Measurements from ENCODE around the gene CD320. TPM values are rescaled to one million over a fixed set of nuclear protein-coding genes. Genes with fewer than 3 reads are reported as not detected.
"Not testable (repeated sequence)": the region's sequence is repeated elsewhere in the genome, so short reads cannot be mapped to it uniquely, and the experiment has no call there.

Gene CD320
- total and polyA plus RNA-seq, 7 experiments from 2014 or later, result 20.5 to 52.0 (median 31.3) TPM

DNA sequence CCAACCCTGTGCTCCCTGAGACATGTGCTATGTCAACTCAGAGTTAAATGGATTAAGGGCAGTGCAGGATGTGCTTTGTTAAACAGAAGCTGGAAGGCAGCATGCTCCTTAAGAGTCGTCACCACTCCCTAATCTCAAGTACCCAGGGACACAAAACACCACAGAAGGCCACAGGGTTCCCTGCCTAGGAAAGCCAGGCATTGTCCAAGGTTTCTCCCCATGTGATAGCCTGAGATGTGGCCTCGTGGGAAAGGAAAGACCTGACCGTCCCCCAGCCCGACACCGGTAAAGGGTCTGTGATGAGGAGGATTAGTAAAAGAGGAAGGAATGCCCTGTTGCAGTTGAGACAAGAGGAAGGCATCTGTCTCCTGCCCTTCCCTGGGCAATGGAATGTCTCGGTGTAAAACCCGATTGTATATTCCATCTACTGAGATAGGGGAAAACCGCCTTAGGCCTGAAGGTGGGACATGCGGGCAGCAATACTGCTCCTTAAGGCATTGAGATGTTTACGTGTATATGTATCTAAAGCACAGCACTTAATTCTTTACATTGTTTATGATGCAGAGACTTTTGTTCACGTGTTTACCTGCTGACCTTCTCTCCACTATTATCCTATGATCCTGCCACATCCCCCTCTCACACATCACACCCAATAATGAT is 7.0 kb upstream of the CD320 start:
- H3K9me3 Mint-ChIP-seq; H3K4me3 ChIP-seq (ENCODE audit: low read length); ATAC-seq; H3K27ac ChIP-seq (ENCODE audit: low read depth, low read length); CTCF ChIA-PET; H3K9me3 ChIP-seq (ENCODE audit: control insufficient read depth in 2 of 3, low read length in 3 of 3); POLR2A ChIA-PET; H3K4me3 Mint-ChIP-seq; DNase-seq; H3K4me1 ChIP-seq (ENCODE audit: control insufficient read depth in 2 of 2, insufficient read depth in 2 of 2, low read length in 2 of 2); H3K27me3 ChIP-seq (ENCODE audit: control insufficient read depth in 2 of 2, insufficient read depth in 2 of 2, low read length in 2 of 2); H3K27me3 Mint-ChIP-seq; intact Hi-C loops (cut with micrococcal nuclease); H3K27ac Mint-ChIP-seq: not testable (repeated sequence)
- H3K36me3 ChIP-seq (ENCODE audit: control insufficient read depth in 2 of 3, insufficient read depth in 3 of 3, low read length in 3 of 3), result peaks cover 0 to 63% (median 0%) of the 10 kb centered on the region in 3 experiments
- Mint-ChIP-seq H3K36me3 (peaks cover 0 to 14% (median 0%) of the 10 kb centered on the region in 5 donors), H3K4me1 (peaks cover 2 to 17% (median 11%) of the 10 kb centered on the region in 7 donors)

- POLR2A ChIA-PET, result interaction anchor here (4.8 kb wide), 1 partner anchor 10 kb away, joined by 31 read pairs; the partner anchor contains the start of genes NDUFA7 and RPS28
- intact Hi-C loops (cut with micrococcal nuclease), result no loop called here
- peak in 1 of 9 donors; percentile 2 for DNase-seq
These were observed 3.5 kb upstream of the CD320 start for GRCh38 chr19:8311461-8312260.

GRCh38 chr19:8310342-8311055 is 2.3 kb upstream of the CD320 start:
- no peaks in the 10 kb centered on the region for H3K27me3 Mint-ChIP-seq
- ChIA-PET CTCF (interaction anchor here (1.3 kb wide), 1 partner anchor 10 kb away, joined by 3 read pairs; no protein-coding TSS in a partner anchor), POLR2A (interaction anchor here (4.8 kb wide), 1 partner anchor 11 kb away, joined by 31 read pairs; the partner anchor contains the start of genes NDUFA7 and RPS28)
- Histone ChIP-seq H3K27me3 (ENCODE audit: control insufficient read depth in 2 of 2, insufficient read depth in 2 of 2, low read length in 2 of 2) (no peaks in the 10 kb centered on the region), H3K27ac (ENCODE audit: low read depth, low read length) (no peak overlapping the region), H3K4me1 (ENCODE audit: control insufficient read depth in 2 of 2, insufficient read depth in 2 of 2, low read length in 2 of 2) (peaks cover 20 to 22% of the 10 kb centered on the region in 2 donors), H3K36me3 (ENCODE audit: control insufficient read depth in 2 of 3, insufficient read depth in 3 of 3, low read length in 3 of 3) (peaks cover 0 to 56% (median 0%) of the 10 kb centered on the region in 3 experiments), H3K9me3 (ENCODE audit: control insufficient read depth in 2 of 3, low read length in 3 of 3) (no peaks in the 10 kb centered on the region), H3K4me3 (ENCODE audit: low read length) (no peak overlapping the region)
- ATAC-seq (no peak), DNase-seq (no peak)
- H3K36me3 Mint-ChIP-seq, result peaks cover 0 to 15% (median 0%) of the 10 kb centered on the region in 5 donors
- intact Hi-C loops (cut with micrococcal nuclease), result no loop called here
- H3K4me3 Mint-ChIP-seq, result no peak overlapping the region
- H3K9me3 Mint-ChIP-seq, result no peaks in the 10 kb centered on the region
- H3K4me1 Mint-ChIP-seq, result peaks cover 18 to 38% (median 31%) of the 10 kb centered on the region in 7 donors
- no peak overlapping the region for H3K27ac Mint-ChIP-seq

More at GRCh38 chr19:8311461-8312260, 3.5 kb upstream of the CD320 start:
- Mint-ChIP-seq H3K4me1 (peaks cover 16 to 30% (median 24%) of the 10 kb centered on the region in 7 donors), H3K36me3 (peaks cover 0 to 18% (median 0%) of the 10 kb centered on the region in 5 donors), H3K27me3 (no peaks in the 10 kb centered on the region), H3K9me3 (no peaks in the 10 kb centered on the region), H3K4me3 (no peak overlapping the region), H3K27ac (no peak overlapping the region)
- no peaks in the 10 kb centered on the region for H3K9me3 ChIP-seq (ENCODE audit: control insufficient read depth in 2 of 3, low read length in 3 of 3)
- no peak for ATAC-seq
- no peak overlapping the region for H3K27ac ChIP-seq (ENCODE audit: low read depth, low read length)
- H3K4me1 ChIP-seq (ENCODE audit: control insufficient read depth in 2 of 2, insufficient read depth in 2 of 2, low read length in 2 of 2), result peaks cover 16 to 18% of the 10 kb centered on the region in 2 donors
- CTCF ChIA-PET, result interaction anchor here (1.3 kb wide), 1 partner anchor 9 kb away, joined by 3 read pairs; no protein-coding TSS in a partner anchor
- no peaks in the 10 kb centered on the region for H3K27me3 ChIP-seq (ENCODE audit: control insufficient read depth in 2 of 2, insufficient read depth in 2 of 2, low read length in 2 of 2)
- H3K36me3 ChIP-seq (ENCODE audit: control insufficient read depth in 2 of 3, insufficient read depth in 3 of 3, low read length in 3 of 3), result peaks cover 0 to 68% (median 0%) of the 10 kb centered on the region in 3 experiments
- no peak overlapping the region for H3K4me3 ChIP-seq (ENCODE audit: low read length)

DNA sequence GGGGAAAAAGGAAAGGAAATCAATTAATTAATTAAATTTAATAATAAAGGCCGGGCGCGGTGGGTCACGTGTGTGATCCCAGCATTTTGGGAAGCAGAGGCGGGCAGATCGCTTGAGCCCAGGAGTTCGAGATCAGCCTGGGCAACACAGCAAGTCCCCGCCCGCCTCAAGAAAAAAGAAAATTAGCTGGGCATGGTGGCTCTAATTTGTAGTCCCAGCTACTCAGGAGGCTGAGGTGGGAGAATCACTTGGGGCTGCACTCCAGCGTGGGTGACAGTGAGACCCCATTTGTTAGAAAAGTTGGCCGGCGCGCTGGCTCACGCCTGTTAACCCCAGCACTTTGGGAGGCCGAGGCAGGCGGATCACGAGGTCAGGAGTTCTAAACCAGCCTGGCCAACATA is 733 bp upstream of the CD320 start:
- CTCF ChIA-PET, result interaction anchor here (1.1 kb wide), 1 partner anchor 11 kb away, joined by 5 read pairs; no protein-coding TSS in a partner anchor

GRCh38 chr19:8307400-8307964 is 676 bp downstream of the CD320 start:
- H3K4me3 Mint-ChIP-seq, result peak overlapping the region; percentile 90 to 97 (median 92)
- peaks cover 0 to 14% (median 0%) of the 10 kb centered on the region in 5 donors for H3K36me3 Mint-ChIP-seq
- intact Hi-C loops (cut with micrococcal nuclease), result loop anchor here (5.0 to 10.0 kb wide), 4 partner anchors 53 to 1113 kb away; partner anchors contain the start of gene PNPLA6 (in 1 of the 2)
- H3K27ac Mint-ChIP-seq, result peak overlapping the region; percentile 79 to 98 (median 91)
- no peak for ATAC-seq
- no peaks in the 10 kb centered on the region for H3K27me3 Mint-ChIP-seq
- CTCF ChIA-PET, result interaction anchor here (0.5 kb wide), 1 partner anchor 49 kb away, joined by 3 read pairs; no protein-coding TSS in a partner anchor
- peaks cover 18 to 38% (median 35%) of the 10 kb centered on the region in 7 donors for H3K4me1 Mint-ChIP-seq
- no peak for DNase-seq
- POLR2A ChIA-PET, result interaction anchor here (0.9 to 1.4 kb wide), 2 partner anchors 12 to 14 kb away, joined by 3 read pairs; partner anchors contain the start of genes NDUFA7 and RPS28
- H3K9me3 Mint-ChIP-seq, result no peaks in the 10 kb centered on the region
- Histone ChIP-seq H3K27me3 (ENCODE audit: control insufficient read depth in 2 of 2, insufficient read depth in 2 of 2, low read length in 2 of 2) (no peaks in the 10 kb centered on the region), H3K27ac (ENCODE audit: low read depth, low read length) (peak overlapping the region; percentile 89), H3K4me1 (ENCODE audit: control insufficient read depth in 2 of 2, insufficient read depth in 2 of 2, low read length in 2 of 2) (peaks cover 20 to 22% of the 10 kb centered on the region in 2 donors), H3K4me3 (ENCODE audit: low read length) (peak overlapping the region; percentile 83), H3K9me3 (ENCODE audit: control insufficient read depth in 2 of 3, low read length in 3 of 3) (no peaks in the 10 kb centered on the region), H3K36me3 (ENCODE audit: control insufficient read depth in 2 of 3, insufficient read depth in 3 of 3, low read length in 3 of 3) (peaks cover 0 to 47% (median 0%) of the 10 kb centered on the region in 3 experiments)

More for the DNA sequence above, 733 bp upstream of the CD320 start:
- Histone ChIP-seq H3K27me3 (ENCODE audit: control insufficient read depth in 2 of 2, insufficient read depth in 2 of 2, low read length in 2 of 2) (no peaks in the 10 kb centered on the region), H3K4me1 (ENCODE audit: control insufficient read depth in 2 of 2, insufficient read depth in 2 of 2, low read length in 2 of 2) (peaks cover 20 to 22% of the 10 kb centered on the region in 2 donors), H3K36me3 (ENCODE audit: control insufficient read depth in 2 of 3, insufficient read depth in 3 of 3, low read length in 3 of 3) (peaks cover 0 to 50% (median 0%) of the 10 kb centered on the region in 3 experiments), H3K9me3 (ENCODE audit: control insufficient read depth in 2 of 3, low read length in 3 of 3) (no peaks in the 10 kb centered on the region), H3K27ac (ENCODE audit: low read depth, low read length) (peak overlapping the region; percentile 89), H3K4me3 (ENCODE audit: low read length) (peak overlapping the region; percentile 83)
- DNase-seq, result no peak
- POLR2A ChIA-PET, result interaction anchor here (0.9 to 4.8 kb wide), 2 partner anchors 9 to 13 kb away, joined by 3 to 31 read pairs; partner anchors contain the start of genes NDUFA7 and RPS28
- Mint-ChIP-seq H3K36me3 (peaks cover 0 to 14% (median 0%) of the 10 kb centered on the region in 5 donors), H3K9me3 (no peaks in the 10 kb centered on the region), H3K27ac (peak overlapping the region in 8 of 9 donors; percentile 79 to 97 (median 92)), H3K4me1 (peaks cover 18 to 38% (median 35%) of the 10 kb centered on the region in 7 donors), H3K4me3 (peak overlapping the region; percentile 89 to 97 (median 92)), H3K27me3 (no peaks in the 10 kb centered on the region)
- ATAC-seq, result no peak
- intact Hi-C loops (cut with micrococcal nuclease), result loop anchor here (1.0 to 10.0 kb wide), 7 partner anchors 12 to 1114 kb away; partner anchors contain the start of genes NDUFA7 (in 2 of the 2), RAB11B (in 2 of the 2), RPS28 (in 2 of the 2) and PNPLA6 (in 1 of the 2)
